A673 (cell line): Measurements from ENCODE around the gene SLC39A5.

ENCODE experiments used
- CTCF ChIP-seq: fragments of 300-800, 200-600 bp; sonication (generic); conservative IDR thresholded peaks from 2 replicates; pipeline ENCODE4 v1.5.1; 2017; ENCODE audit warnings: low read depth, mild to moderate bottlenecking, antibody characterized with exemption, low read length, moderate library complexity, mixed read lengths
- EZH2 ChIP-seq: fragments of 200-600 bp; sonication (generic); IDR thresholded peaks from 2 replicates; pipeline ENCODE4 v1.6.1; 2017; ENCODE audit warnings: borderline replicate concordance, low read depth, mild to moderate bottlenecking, mixed read lengths, antibody characterized with exemption, low read length; ENCODE audit not compliant: poor library complexity, severe bottlenecking

DNA sequence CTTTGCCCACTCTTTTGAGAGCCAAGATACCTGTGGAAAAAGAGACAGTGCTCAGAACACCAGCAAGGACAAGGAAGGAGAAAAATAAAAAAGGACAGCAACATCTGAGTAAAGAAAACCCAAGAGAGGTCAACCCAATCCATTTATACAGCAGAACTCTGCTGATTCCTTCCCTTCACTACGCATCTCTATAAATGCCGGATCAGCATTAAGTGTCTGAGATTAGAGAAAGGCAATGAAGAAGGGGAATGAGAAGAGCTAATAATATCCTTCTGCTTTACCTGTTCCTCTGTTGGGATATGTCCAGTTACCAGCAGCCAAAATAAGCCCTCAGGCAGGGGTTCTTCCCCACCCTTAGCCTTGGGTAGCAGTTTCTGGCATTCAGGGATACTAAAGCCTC is 52.7 kb downstream of the SLC39A5 start:
- TF ChIP-seq EZH2 (no peak), CTCF (no peak)
